Nephron (organoid): ENCODE results near the gene TEX19.

Source experiments
- H3K27ac Mint-ChIP-seq, 3 experiments: 2 replicates each; pipeline ENCODE4 v1.8.0; 2020; ENCODE audit warnings: mixed read lengths in 3 of 3, mild to moderate bottlenecking in 2 of 3, moderate library complexity in 1 of 3
- H3K27me3 Mint-ChIP-seq: 2 replicates; pipeline ENCODE4 v1.8.0; 2021; ENCODE audit warnings: low read depth, mild to moderate bottlenecking, moderate library complexity, mixed read lengths
- H3K36me3 Mint-ChIP-seq: 2 replicates; pipeline ENCODE4 v1.8.0; 2020; ENCODE audit warnings: low read depth, mixed read lengths
- H3K4me1 Mint-ChIP-seq: 2 replicates; pipeline ENCODE4 v1.8.0; 2020; ENCODE audit warnings: mixed read lengths
- H3K4me3 Mint-ChIP-seq, 3 experiments: 2 replicates each; pipeline ENCODE4 v1.8.0; 2020; ENCODE audit warnings: mild to moderate bottlenecking in 3 of 3, mixed read lengths in 3 of 3, moderate library complexity in 2 of 3
- H3K9me3 Mint-ChIP-seq: 2 replicates; pipeline ENCODE4 v1.8.0; 2020; ENCODE audit warnings: mixed read lengths
- TF ChIP-seq, protein P1 (sequence below), 3 experiments: fragments of 200-600 bp; sonication (generic); IDR thresholded peaks; one replicate each; pipeline ENCODE4 v1.5.0; 2021; ENCODE audit warnings: antibody characterized with exemption in 3 of 3; ENCODE audit not compliant: unreplicated experiment in 3 of 3

Gene TEX19

DNA sequence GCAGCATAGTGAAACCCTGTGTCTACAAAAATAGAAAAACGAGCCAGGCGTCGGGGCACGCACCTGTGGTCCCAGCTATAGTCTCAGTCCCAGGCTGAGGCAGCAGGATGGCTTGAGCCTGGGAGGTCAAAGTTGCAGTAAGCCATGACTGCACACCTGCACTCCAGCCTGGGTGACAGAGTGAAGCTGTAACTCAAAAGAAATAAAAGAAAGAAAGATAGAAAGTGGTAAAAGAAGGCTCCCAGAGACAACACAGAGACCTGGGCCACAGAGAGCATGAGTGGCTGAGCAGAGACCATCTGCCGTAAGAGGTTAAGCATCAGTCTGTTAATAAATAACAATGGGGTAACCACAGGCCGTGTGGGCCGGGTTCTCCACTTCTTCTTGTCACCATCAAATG is 43.8 kb downstream of the TEX19 start:
- peaks cover 32% of the 10 kb centered on the region for H3K4me1 Mint-ChIP-seq
- H3K9me3 Mint-ChIP-seq, result no peaks in the 10 kb centered on the region
- H3K4me3 Mint-ChIP-seq, result no peak overlapping the region
- H3K36me3 Mint-ChIP-seq, result peaks cover 25% of the 10 kb centered on the region
- H3K27ac Mint-ChIP-seq, result no peak overlapping the region
- TF ChIP-seq, protein P1, sequence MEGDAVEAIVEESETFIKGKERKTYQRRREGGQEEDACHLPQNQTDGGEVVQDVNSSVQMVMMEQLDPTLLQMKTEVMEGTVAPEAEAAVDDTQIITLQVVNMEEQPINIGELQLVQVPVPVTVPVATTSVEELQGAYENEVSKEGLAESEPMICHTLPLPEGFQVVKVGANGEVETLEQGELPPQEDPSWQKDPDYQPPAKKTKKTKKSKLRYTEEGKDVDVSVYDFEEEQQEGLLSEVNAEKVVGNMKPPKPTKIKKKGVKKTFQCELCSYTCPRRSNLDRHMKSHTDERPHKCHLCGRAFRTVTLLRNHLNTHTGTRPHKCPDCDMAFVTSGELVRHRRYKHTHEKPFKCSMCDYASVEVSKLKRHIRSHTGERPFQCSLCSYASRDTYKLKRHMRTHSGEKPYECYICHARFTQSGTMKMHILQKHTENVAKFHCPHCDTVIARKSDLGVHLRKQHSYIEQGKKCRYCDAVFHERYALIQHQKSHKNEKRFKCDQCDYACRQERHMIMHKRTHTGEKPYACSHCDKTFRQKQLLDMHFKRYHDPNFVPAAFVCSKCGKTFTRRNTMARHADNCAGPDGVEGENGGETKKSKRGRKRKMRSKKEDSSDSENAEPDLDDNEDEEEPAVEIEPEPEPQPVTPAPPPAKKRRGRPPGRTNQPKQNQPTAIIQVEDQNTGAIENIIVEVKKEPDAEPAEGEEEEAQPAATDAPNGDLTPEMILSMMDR (IDR thresholded peaks at IDR 0.05; ENCODE audit: unreplicated experiment in 3 of 3), result no peak
- H3K27me3 Mint-ChIP-seq, result no peaks in the 10 kb centered on the region

DNA sequence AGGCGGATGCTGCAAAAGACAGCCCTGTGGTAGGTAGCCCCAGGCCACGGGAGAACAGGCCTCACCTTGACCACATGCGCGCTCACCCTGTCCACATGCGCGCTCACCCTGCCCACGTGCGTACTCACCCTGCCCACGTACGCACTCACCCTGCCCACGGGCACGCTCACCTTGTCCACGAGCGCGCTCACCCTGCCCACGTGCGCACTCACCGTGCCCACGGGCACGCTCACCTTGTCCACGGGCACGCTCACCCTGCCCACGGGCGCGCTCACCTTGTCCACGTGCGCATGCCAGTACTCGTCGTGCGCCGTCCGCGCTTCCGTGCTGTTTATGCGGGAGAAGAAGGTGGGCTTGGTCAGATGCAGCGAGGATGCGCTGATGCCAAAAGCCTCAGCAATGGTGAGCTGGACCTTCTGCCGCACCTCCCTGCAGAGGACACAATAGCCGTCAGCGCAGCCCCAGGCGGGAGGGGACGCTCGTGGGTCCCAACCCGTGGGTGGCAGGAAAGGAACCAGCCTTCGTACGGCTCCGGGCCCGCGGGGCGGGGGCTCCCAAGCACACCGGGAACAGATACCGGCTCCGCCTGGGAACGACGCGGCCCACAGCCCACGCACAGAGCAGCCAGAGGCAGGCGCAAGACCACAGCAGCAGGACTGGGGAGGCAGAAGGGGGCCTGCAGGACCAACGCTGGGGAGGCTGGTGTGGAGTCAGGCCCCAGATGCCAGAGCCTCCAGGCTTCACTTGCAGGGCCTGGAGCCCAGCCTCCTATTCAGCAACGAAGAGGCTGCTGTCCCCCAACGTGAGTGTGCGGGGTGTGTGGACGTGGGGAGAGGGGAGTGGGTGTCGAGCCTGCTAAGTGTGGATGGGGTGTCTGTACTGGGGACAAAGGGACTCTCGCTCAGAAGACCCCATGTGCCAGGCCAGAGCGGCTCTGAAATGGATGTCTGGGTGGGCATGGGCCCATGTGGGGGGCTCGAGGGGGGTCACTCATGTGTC is 44.9 kb downstream of the TEX19 start:
- Mint-ChIP-seq H3K4me1 (peaks cover 42% of the 10 kb centered on the region), H3K27ac (no peak overlapping the region)

DNA sequence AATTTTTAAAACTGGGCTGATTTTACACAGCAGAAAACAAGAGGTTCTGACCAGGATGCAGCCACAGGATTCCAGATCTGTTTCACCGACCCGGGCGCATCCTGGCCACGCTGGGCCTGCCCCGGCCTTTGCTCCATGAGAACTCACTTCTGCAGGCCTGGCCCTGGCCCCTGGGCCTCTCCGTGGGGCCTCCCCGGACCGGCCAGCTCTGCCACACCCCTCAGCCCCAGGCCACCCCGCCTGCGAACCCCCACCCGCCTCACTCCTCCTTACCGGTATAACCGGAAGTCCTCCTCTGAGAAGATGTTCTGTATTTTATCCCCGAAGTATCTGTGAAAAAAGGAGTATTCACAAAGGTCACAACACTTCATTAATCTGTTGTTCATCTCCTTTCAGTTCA is 46.0 kb downstream of the TEX19 start:
- Mint-ChIP-seq H3K27ac (no peak overlapping the region), H3K27me3 (no peaks in the 10 kb centered on the region), H3K4me1 (peaks cover 36% of the 10 kb centered on the region), H3K36me3 (peaks cover 25% of the 10 kb centered on the region), H3K9me3 (no peaks in the 10 kb centered on the region), H3K4me3 (no peak overlapping the region)
- TF ChIP-seq, protein P1 (IDR thresholded peaks at IDR 0.05; ENCODE audit: unreplicated experiment in 3 of 3), result no peak

More for the DNA sequence above, 44.9 kb downstream of the TEX19 start:
- Mint-ChIP-seq H3K36me3 (peaks cover 25% of the 10 kb centered on the region), H3K4me3 (no peak overlapping the region), H3K9me3 (no peaks in the 10 kb centered on the region), H3K27me3 (no peaks in the 10 kb centered on the region)
- TF ChIP-seq, protein P1 (IDR thresholded peaks at IDR 0.05; ENCODE audit: unreplicated experiment in 3 of 3), result no peak

DNA sequence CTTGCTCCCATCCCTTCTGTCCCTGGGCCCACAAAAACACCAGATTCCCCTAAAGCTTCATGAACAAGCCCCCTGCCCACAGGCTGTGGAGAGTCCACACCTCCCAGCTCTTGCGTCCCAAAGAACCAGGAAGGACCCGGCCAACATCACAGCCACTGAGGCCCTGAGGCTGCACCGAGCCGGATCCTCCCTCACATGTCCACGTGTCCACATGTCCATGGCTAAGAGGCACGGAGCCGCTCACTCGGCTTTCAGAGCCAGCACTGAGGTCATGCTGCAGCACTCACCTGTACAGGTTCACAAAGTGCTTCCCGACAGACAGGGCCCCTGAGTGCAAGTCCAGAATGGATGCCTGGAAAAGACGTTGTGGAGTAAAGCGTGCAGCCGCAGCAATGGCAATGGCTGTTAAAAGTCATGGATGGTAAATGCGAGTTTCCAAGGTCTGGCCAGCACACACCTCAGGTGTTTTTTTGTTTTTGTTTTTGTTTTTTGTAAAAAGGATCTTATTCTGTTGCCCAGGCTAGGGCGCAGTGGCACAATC is 47.2 kb downstream of the TEX19 start:
- TF ChIP-seq, protein P1 (IDR thresholded peaks at IDR 0.05; ENCODE audit: unreplicated experiment in 3 of 3), result no peak
- Mint-ChIP-seq H3K4me3 (no peak overlapping the region), H3K27me3 (no peaks in the 10 kb centered on the region), H3K36me3 (peaks cover 17% of the 10 kb centered on the region), H3K9me3 (no peaks in the 10 kb centered on the region), H3K4me1 (peaks cover 27% of the 10 kb centered on the region), H3K27ac (no peak overlapping the region)

DNA sequence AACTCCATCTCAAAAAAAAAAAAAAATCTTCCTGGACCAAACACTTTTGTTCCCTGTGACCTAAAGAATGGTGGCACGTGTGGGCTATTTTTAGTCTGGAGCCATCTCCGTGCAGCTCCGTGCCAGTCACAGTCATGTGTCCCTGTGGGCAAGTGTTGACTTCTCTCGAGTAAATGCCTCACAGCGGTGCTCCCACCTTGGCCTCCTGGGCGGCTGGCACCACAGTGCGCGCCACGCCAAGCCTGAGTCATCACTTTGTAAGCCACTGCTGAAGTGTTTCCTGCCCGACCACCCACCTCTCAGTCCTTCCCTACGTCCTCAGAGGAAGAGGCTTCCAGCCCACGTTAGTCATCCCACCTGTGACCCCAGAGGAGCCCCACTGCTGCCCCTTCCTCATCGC is 48.2 kb downstream of the TEX19 start:
- TF ChIP-seq, protein P1 (IDR thresholded peaks at IDR 0.05; ENCODE audit: unreplicated experiment in 3 of 3), result no peak
- Mint-ChIP-seq H3K4me3 (no peak overlapping the region), H3K9me3 (no peaks in the 10 kb centered on the region), H3K4me1 (peaks cover 23% of the 10 kb centered on the region), H3K36me3 (peaks cover 13% of the 10 kb centered on the region), H3K27ac (no peak overlapping the region), H3K27me3 (no peaks in the 10 kb centered on the region)
